Smooth muscle cell of trachea (primary cell): ENCODE measurements around the gene MGRN1. TPM values are rescaled to one million over a fixed set of nuclear protein-coding genes. Genes with fewer than 3 reads are reported as not detected.

Experiments
- total RNA-seq: library from RNA; depleted of rRNA; stranded (reverse); fragments of >200 nt; gene quantifications from 2 replicates; pipeline ENCODE4 v1.2.1, GENCODE V29; 2014

Gene MGRN1
- total RNA-seq = 39.3 and 43.7 TPM in 2 replicates

DNA sequence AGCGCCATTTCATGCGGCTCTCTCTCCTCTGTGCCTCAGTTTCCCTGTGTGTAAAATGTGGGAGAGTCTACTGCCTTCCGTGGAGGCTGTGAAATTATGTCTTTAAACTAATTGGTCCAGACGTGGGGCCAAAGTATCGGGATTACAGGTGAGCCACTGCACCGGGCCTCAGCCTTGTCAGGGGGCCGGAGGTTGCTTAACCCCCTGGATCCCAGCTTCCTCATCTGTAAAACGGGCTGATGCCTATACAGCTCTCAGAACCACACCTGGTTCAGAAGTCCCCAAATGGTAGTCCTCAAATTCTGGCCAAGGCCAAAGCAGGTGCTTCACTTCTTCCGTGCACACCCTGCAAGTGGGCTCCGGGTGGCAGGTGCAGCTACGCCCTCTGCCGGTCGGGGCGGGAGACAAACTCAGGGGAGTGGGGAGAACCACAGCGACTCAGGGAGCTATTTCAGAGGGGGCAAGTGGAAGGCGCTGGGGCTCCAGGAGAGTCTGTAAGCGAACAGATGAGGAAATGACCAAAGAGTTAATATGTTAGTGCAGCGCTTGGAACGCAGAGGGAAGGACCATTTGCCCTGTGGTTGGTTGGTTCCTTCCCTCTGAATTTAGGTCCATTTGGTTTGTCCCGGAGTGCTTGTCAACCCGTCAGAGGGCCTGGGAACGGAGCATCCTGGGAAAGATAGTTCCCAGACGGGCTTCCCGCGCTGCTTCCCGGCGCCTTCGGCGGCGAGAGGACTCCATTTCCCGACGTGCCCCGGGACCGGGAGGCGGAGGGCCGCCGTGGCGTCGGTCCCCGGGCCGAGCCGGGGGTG lies at the start of gene MGRN1:
TSS of gene MGRN1 (plus strand) at position 812 of the 812 bp plus-strand sequence. CDS start 135 bp downstream, outside the sequence.

DNA sequence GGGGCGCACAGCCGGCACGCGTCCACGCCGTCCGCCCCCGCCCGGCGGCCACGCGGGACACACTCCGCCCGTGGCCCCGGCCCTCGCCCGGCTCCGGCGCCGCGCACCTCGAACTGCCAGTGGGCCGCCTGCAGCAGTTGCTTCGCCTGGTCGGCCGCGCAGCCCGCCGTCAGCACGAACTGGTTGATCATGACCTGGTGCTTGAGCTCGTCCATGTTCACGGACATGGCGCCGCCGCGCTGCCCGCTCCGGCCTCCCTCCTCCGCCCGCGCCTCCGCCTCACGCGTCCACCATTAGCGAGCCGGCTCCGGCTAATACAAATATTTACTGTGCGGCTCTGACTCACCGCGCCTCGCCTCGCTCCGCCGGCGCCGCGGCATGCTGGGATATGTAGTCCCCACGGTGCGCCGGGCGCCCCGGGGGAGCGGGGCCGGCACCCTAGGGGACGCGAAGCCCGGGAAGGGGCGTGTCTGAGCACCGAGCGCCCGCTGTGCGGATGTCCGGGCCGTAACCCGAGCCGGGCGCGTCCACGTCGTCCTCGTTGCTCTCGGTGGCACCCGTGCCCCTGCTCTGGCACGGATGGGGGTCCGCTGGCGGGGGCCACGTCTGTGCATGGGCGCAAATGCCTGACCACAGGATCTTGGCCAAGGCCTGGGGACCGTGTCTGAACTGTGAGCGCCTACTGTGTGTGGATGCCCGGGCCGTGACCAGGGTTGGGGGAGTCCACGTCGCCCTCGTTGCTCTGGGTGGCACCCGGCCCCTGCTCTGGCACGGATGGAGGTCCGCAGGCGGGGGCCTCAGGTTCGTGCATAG lies 9.8 kb upstream of the MGRN1 start, which contains the start of gene UBALD1:
TSS of gene UBALD1 (minus strand) at position 318 of the 813 bp plus-strand sequence. CDS start at position 227, 91 bp downstream.

DNA sequence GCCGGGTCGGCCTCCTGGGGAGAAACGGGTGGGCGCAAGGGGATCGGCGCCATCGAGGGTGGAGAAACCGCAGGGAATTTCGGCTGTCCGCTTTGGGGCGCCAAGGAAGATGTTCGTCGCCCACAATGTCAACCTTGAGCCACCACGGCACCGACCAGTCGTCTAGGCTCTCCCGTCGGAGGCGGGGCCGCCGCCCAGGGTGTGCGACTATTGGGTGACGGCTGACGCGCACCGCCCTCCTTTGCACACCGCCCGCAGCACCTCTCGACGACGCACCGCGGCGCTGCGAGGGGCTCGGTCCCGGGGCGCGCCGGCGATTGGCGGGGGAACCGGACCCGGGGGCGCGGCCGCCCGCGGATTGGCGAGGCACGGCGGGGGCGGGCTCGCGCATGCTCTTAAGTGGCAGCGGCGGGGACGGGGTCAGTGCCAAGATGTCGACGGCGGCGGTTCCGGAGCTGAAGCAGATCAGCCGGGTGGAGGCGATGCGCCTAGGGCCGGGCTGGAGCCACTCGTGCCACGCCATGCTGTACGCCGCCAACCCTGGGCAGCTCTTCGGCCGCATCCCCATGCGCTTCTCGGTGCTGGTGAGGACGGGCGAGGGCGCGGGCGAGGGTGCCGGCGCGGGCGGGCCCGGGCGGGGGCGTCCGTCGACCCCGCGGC lies 68.8 kb downstream of the MGRN1 start, which contains the start of gene NUDT16L1:
TSS of gene NUDT16L1 (plus strand) at position 267 of the 660 bp plus-strand sequence. CDS start at position 432, 165 bp downstream.

DNA sequence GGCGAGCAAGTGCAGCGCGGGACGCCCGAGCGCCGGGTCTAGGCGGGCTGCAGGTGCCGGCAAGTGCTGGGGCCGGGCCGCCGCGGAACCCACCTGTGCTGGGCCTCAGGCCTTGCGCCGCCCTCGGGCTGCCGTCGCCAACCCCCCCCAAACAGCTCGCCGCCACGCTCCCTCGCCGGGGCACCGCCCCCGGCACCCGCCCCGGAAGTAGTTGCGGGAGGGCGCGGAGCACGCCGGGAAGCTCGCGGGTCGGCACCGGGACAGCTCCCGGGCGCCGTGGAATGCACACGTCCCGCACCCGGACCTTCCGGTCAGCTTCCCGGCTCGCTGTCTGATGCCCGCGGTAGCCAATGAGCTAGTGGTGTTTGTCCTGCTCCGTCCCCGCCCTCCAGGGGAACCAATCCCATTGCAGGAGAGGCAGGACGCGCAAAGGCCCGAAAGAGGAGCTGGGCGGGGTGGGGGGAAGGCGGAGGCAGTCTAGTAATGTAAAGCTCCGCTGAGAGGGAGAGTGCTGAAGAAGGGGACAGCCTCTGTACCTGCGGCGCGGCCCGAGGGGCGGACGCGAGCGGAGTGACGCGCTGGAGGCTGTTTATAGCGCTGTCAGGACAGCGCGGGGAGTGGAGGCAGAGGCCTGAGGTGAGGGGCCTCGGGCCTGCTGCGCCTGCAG lies 109.6 kb downstream of the MGRN1 start, which contains the start of the genes ANKS3 and DNAAF8:
TSS of gene ANKS3 (minus strand) at position 209 of the 667 bp plus-strand sequence. CDS start 4,122 bp downstream, outside the sequence.
TSS of gene DNAAF8 (plus strand) at position 475 of the 667 bp plus-strand sequence. CDS start 1,978 bp downstream, outside the sequence.

Other genes starting within 250 kb of the MGRN1 start
- gene CORO7, start 208.2 kb upstream of the MGRN1 start, total RNA-seq = 14.1 and 14.2 TPM in 2 replicates
- 46.3 and 59.0 TPM in 2 replicates for gene DNAJA3, start 199.0 kb upstream of the MGRN1 start, total RNA-seq
- gene NMRAL1, start 150.2 kb upstream of the MGRN1 start, total RNA-seq = 87.7 and 97.9 TPM in 2 replicates
- gene HMOX2, start 148.4 kb upstream of the MGRN1 start, total RNA-seq = 52.6 and 53.1 TPM in 2 replicates
- 9.0 and 24.6 TPM in 2 replicates for gene CDIP1, start 86.1 kb upstream of the MGRN1 start, total RNA-seq
- gene C16orf96, start 68.5 kb upstream of the MGRN1 start, total RNA-seq = 0.17 TPM in 1 of 2 replicates, not detected in the other
- gene UBALD1, start 9.9 kb upstream of the MGRN1 start, total RNA-seq = 7.1 and 8.6 TPM in 2 replicates
- 26.8 TPM in 2 replicates for gene NUDT16L1, start 68.7 kb downstream of the MGRN1 start, total RNA-seq
- 24.9 and 35.7 TPM in 2 replicates for gene ANKS3, start 109.4 kb downstream of the MGRN1 start, total RNA-seq
- 0.29 and 1.3 TPM in 2 replicates for gene DNAAF8, start 109.7 kb downstream of the MGRN1 start, total RNA-seq
- gene ZNF500, start 142.3 kb downstream of the MGRN1 start, total RNA-seq = 10.9 and 13.9 TPM in 2 replicates
- gene SEPTIN12, start 163.5 kb downstream of the MGRN1 start, total RNA-seq = not detected in 2 replicates
- gene SMIM22, start 170.5 kb downstream of the MGRN1 start, total RNA-seq = not detected in 2 replicates
- 16.4 and 16.9 TPM in 2 replicates for gene ROGDI, start 177.8 kb downstream of the MGRN1 start, total RNA-seq
- 52.7 and 53.6 TPM in 2 replicates for gene GLYR1, start 222.5 kb downstream of the MGRN1 start, total RNA-seq
- gene UBN1, start 222.7 kb downstream of the MGRN1 start, total RNA-seq = 24.0 and 31.3 TPM in 2 replicates